Hepatocyte (in vitro differentiated cells): ENCODE data around the gene SYT2. TPM values are rescaled to one million over a fixed set of nuclear protein-coding genes. Genes with fewer than 3 reads are reported as not detected.

Experiments
- DNase-seq: peaks from one replicate; pipeline ENCODE4 v3.0.0-alpha.2; 2016; ENCODE audit warnings: low spot score
- H2AFZ ChIP-seq: fragments of 200-600 bp; sonication (generic); 2 replicates; pipeline ENCODE4 v1.6.0; 2016; ENCODE audit warnings: antibody characterized with exemption, mild to moderate bottlenecking
- H3K27ac ChIP-seq: fragments of 200-600 bp; sonication (generic); 2 replicates; pipeline ENCODE4 v1.5.1; 2016; ENCODE audit warnings: mild to moderate bottlenecking
- H3K27me3 ChIP-seq: fragments of 200-600 bp; sonication (generic); 2 replicates; pipeline ENCODE4 v1.6.1; 2016
- H3K36me3 ChIP-seq: fragments of 200-600 bp; sonication (generic); replicated peaks from 2 replicates; pipeline ENCODE4 v1.5.1; 2016; ENCODE audit warnings: low read depth; ENCODE audit not compliant: insufficient read depth
- H3K4me1 ChIP-seq: fragments of 200-600 bp; sonication (generic); 2 replicates; pipeline ENCODE4 v1.5.1; 2016; ENCODE audit warnings: mild to moderate bottlenecking, moderate library complexity; ENCODE audit not compliant: insufficient read depth
- H3K4me2 ChIP-seq: fragments of 200-600 bp; sonication (generic); 2 replicates; pipeline ENCODE4 v1.6.0; 2016
- H3K4me3 ChIP-seq: fragments of 200-600 bp; sonication (generic); 2 replicates; pipeline ENCODE4 v1.5.1; 2016; ENCODE audit warnings: mild to moderate bottlenecking
- H3K79me2 ChIP-seq: fragments of 200-600 bp; sonication (generic); 2 replicates; pipeline ENCODE4 v1.6.0; 2017; ENCODE audit warnings: mild to moderate bottlenecking
- H3K9me2 ChIP-seq: fragments of 200-600 bp; sonication (generic); replicated peaks from 2 replicates; pipeline ENCODE4 v1.6.0; 2017; ENCODE audit warnings: mild to moderate bottlenecking; ENCODE audit not compliant: insufficient read depth
- H3K9me3 ChIP-seq: fragments of 200-600 bp; sonication (generic); 2 replicates; pipeline ENCODE4 v1.5.1; 2016; ENCODE audit warnings: low read depth, mild to moderate bottlenecking
- H4K20me1 ChIP-seq: fragments of 200-600 bp; sonication (generic); 2 replicates; pipeline ENCODE4 v1.6.0; 2016; ENCODE audit warnings: mild to moderate bottlenecking; ENCODE audit not compliant: insufficient read depth, poor library complexity, severe bottlenecking
- EZH2 ChIP-seq: fragments of 200-600 bp; sonication (generic); IDR thresholded peaks from 2 replicates; pipeline ENCODE4 v1.6.1; 2016; ENCODE audit warnings: antibody characterized with exemption, mild to moderate bottlenecking, borderline replicate concordance
- EZH2phosphoT487 ChIP-seq: fragments of 200-600 bp; sonication (generic); IDR thresholded peaks from one replicate; pipeline ENCODE4 v1.6.1; 2018; ENCODE audit warnings: antibody characterized with exemption, mild to moderate bottlenecking, low read depth, moderate library complexity; ENCODE audit not compliant: unreplicated experiment, severe bottlenecking
- WGBS: methylation state at CpG from one replicate; pipeline ENCODE4 v1.1.6; 2016; ENCODE audit warnings: low lambda C conversion rate; ENCODE audit errors: missing lambda C conversion rate; 5-methylcytosine and 5-hydroxymethylcytosine counted together
- polyA plus RNA-seq: library from polyadenylated mRNA; unstranded; fragments of >200 nt; fragmentation: Nextera tagmentation; extraction: Ambion mirVana; gene quantifications from 2 replicates; pipeline ENCODE4 v1.2.1, GENCODE V29; 2016
- total RNA-seq: library from RNA; depleted of rRNA; stranded (reverse); fragments of >200 nt; gene quantifications from 2 replicates; pipeline ENCODE4 v1.2.3, GENCODE V29; 2014
- TF ChIP-seq, protein P1 (sequence below): fragments of 200-600 bp; sonication (generic); IDR thresholded peaks from 2 replicates; pipeline ENCODE4 v1.5.1; 2016; ENCODE audit warnings: antibody characterized with exemption, mild to moderate bottlenecking; ENCODE audit not compliant: poor library complexity

Gene SYT2
- total and polyA plus RNA-seq, 2 experiments from 2014 or later, result 0.81 to 0.90 TPM

DNA sequence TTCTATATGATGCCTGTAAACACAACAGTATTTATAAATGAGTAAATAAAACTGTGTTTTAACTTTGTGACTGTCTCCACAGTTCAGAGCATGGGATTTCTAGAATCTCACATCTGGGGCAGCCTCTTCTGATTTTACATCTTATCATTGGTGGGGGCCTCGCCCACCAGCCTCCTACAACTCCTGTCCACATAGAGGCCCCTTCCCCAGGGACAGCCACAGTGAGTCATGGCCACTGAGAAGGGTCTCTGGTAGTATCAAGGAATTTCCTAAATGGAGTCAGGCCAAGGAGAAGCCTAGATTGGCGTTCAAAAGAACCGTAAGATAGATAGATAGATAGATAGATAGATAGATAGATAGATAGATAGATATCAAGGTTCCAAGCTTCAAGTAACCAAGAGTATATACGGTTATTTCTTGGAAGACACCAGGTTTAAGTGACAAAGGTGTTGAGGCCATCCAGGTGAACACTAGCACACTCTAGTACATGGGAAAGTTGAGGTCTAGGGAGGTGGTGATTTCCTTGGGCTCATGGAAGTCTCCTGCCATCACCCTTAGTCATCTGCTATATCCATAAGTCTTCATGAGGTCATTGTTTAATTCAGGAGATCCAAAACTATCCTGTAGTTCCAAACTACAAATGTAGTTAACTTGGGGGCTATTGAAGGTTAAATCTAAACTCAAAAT is 121.6 kb downstream of the SYT2 start:
- 82% methylated on average over 4 of the region's 4 CpGs for WGBS
- TF ChIP-seq, protein P1, sequence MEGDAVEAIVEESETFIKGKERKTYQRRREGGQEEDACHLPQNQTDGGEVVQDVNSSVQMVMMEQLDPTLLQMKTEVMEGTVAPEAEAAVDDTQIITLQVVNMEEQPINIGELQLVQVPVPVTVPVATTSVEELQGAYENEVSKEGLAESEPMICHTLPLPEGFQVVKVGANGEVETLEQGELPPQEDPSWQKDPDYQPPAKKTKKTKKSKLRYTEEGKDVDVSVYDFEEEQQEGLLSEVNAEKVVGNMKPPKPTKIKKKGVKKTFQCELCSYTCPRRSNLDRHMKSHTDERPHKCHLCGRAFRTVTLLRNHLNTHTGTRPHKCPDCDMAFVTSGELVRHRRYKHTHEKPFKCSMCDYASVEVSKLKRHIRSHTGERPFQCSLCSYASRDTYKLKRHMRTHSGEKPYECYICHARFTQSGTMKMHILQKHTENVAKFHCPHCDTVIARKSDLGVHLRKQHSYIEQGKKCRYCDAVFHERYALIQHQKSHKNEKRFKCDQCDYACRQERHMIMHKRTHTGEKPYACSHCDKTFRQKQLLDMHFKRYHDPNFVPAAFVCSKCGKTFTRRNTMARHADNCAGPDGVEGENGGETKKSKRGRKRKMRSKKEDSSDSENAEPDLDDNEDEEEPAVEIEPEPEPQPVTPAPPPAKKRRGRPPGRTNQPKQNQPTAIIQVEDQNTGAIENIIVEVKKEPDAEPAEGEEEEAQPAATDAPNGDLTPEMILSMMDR, result no peak
- TF ChIP-seq EZH2 (no peak), EZH2phosphoT487 (no peak)
- peak overlapping the region; percentile 88 for H3K27ac ChIP-seq
- H3K4me1 ChIP-seq, result peaks cover 23% of the 10 kb centered on the region
- H2AFZ ChIP-seq, result no peak overlapping the region
- no peaks in the 10 kb centered on the region for H3K9me2 ChIP-seq
- no peaks in the 10 kb centered on the region for H3K9me3 ChIP-seq
- H3K79me2 ChIP-seq, result no peaks in the 10 kb centered on the region
- no peaks in the 10 kb centered on the region for H3K27me3 ChIP-seq
- H3K4me3 ChIP-seq, result no peak overlapping the region
- H4K20me1 ChIP-seq, result no peaks in the 10 kb centered on the region
- peak overlapping the region; percentile 16 for H3K4me2 ChIP-seq
- H3K36me3 ChIP-seq, result no peaks in the 10 kb centered on the region
- no peak for DNase-seq

DNA sequence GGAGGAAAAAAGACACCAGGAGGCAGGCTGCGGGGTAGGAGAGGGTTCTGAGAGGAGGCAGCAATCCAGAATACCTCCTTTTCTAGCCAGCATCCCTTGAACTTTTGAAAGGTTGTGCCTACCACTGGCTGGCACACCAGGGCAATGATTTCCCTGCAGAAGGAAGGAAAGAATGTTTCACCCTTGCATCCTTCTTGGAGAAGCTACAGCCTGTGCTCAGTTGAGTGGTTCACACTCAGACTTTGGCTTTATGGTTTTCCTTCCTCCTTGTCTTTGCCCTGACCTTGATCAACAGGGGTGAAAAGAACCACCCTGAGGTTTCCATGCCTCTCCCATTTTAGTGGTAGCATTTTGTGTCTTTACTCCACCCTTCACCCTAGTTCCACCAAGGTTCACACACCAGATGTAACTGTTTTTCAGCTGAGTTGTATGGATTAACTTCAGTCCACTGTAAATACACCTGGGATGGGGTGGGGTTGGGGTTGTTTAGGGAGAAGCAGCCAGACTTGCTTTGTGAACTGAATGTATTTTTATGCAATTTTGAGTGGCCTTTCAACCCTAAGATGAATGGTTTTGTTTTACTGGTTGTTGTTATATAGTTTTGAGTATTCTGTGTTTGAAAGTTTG is 122.3 kb downstream of the SYT2 start:
- DNase-seq, result no peak
- Histone ChIP-seq H3K4me3 (no peak overlapping the region), H3K27ac (peak overlapping the region; percentile 88), H3K36me3 (no peaks in the 10 kb centered on the region), H3K4me1 (peaks cover 23% of the 10 kb centered on the region), H3K9me2 (no peaks in the 10 kb centered on the region), H3K9me3 (no peaks in the 10 kb centered on the region), H2AFZ (no peak overlapping the region), H4K20me1 (no peaks in the 10 kb centered on the region), H3K4me2 (no peak overlapping the region), H3K27me3 (no peaks in the 10 kb centered on the region), H3K79me2 (no peaks in the 10 kb centered on the region)
- TF ChIP-seq EZH2 (no peak), EZH2phosphoT487 (no peak)
- TF ChIP-seq, protein P1, result no peak
- 21% methylated on average over 1 of the region's 1 CpG for WGBS

DNA sequence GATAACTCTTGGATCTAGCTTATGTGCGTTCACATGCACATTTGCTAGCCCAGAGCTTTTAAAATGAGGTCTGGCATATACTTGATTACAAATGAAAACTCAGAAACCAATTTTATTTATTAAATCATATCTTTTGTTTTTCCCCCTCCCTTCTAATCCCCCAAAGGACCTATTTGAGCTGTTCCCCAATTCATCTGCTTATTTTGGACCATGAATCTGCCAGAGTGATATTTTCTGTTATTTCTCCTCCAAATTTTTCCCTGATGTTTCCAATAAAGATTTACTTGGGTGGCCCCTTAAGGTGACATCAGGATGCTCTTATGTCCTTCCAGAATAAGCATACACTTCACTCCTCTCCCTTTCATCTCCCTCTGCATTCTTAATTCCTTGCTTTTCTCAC is 123.4 kb downstream of the SYT2 start:
- peaks cover 23% of the 10 kb centered on the region for H3K4me1 ChIP-seq
- no peak overlapping the region for H3K4me2 ChIP-seq

More for the DNA sequence above, 123.4 kb downstream of the SYT2 start:
- Histone ChIP-seq H3K9me2 (no peaks in the 10 kb centered on the region), H3K36me3 (no peaks in the 10 kb centered on the region), H4K20me1 (no peaks in the 10 kb centered on the region), H3K27me3 (no peaks in the 10 kb centered on the region), H3K9me3 (no peaks in the 10 kb centered on the region), H3K79me2 (no peaks in the 10 kb centered on the region), H3K27ac (peak overlapping the region; percentile 46), H2AFZ (no peak overlapping the region), H3K4me3 (no peak overlapping the region)
- WGBS, result 92% methylated on average over 1 of the region's 1 CpG
- TF ChIP-seq EZH2, result no peak
- no peak for TF ChIP-seq EZH2phosphoT487
- TF ChIP-seq, protein P1, result no peak
- no peak for DNase-seq
